G401.6 (cell line): ENCODE results near the gene WSCD1.

ENCODE experiments used
- FAIRE-seq: peaks from 2 replicates; lab custom pipeline; 2012; peaks lifted over from hg19 to GRCh38; lab: Jason Lieb, UNC

Gene WSCD1

DNA sequence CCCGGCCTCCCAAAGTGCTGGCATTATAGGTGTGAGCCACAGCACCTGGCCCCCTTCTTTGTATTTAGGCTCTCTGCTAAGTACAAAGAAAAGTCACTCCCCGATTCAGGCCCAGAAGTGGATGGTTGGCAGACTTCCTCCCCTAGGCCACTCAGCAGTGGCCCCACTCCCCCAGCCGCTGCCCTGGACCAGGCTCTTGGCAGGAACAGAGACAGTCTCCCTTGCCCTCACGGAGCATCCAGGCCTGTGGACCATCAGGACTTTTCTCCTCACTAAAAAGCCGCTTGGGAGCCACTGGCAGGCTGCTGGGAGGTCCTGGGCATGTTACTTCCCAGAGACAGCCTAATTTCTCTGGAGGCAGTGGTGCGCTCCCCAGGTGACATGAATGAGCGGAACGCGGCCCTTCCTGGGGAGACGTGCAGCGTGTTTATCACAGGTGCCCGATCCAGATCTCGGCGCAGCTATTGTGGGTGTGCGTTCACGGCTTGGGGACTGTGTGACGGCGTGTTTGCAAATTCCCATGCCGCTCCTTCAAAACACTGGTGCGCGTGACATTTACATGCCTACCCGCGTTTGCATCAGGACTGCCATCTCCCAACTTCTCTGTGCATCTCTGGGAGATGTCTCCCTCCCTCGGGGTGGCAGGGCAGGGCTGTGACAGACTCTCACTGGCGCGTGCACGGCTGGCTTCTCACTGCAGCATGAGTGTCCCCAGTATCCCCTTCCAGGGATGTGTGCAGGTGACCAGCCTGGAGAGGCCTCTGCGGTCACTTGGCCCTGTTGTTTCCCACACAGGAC is 16.6 kb downstream of the WSCD1 start:
- no peak for FAIRE-seq

DNA sequence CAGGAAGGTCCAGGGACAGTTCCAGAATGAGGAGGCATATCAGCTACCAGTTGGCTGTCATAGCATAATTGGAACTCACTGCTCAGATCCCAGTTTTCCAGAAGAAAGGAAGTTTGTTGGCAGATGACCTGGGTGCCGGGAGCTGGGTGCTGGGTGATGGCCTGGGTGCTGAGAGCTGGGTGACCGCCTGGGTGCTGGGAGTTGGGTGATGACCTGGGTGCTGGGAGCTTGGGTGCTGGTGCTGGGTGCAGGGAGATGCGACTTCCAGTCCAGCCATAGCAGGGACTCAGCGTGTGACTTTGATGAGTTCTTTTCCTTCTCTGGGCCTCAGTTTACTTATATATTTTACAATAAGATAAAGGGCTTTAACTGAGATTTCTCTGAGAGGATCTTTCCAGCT is 18.0 kb downstream of the WSCD1 start:
- no peak for FAIRE-seq

- no peak for FAIRE-seq
These were observed 20.1 kb downstream of the WSCD1 start for GRCh38 chr17:6090253-6090652.

DNA sequence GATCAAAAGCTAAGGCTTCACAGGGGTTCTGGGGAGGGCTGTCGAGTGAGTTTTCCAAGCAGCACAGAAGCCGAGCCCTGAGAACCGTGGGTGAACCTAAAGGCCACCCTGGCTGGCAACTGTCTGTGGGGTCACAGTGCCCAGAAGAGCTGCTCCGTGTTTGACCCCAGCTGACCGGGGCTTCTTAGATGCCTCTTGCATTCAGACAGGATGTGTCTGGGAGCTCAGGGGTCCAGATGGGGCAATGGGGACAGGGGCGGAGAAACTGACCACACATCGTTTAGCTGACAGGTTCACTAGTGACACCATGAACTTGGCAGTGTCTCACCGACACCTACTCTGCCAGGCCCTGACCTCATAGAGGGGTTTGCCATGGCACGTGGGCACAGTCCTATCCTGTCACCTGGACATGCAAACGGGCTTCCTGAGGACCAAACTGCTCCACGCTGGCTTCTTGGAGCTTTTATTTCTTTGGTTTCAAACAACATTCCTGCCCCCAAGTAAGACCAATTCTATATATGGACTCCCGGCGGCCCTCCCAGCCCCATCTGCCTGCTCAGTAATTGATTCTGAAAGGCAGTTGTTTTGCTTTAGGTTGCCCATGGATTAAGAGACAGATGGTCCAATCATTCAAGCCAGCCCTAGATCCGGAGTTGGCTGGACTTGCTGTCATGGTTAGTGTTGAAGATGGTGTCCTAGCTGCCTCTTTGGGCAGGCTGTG is 22.2 kb downstream of the WSCD1 start:
- FAIRE-seq: no peak

- FAIRE-seq: no peak
These were observed 22.8 kb downstream of the WSCD1 start for GRCh38 chr17:6092903-6093468.

DNA sequence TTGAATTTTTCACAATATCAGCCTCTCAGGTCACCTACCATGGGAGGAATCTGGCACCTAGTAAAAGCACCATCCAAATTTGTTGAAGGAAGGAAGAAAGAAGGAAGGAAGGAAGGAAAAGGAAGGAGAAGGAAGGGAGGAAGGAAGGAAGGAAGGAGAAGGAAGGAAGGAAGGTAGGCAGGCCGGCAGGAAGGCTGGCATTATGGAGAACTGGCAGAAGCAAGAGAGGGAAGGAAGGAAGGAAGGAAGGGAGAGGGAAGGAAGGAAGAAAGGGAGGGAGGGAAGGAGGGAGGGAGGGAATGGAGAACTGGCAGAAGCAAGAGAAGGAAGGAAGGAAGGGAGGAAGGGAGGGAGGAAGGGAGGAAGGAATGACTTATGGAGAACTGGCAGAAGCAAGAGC is 24.3 kb downstream of the WSCD1 start:
- FAIRE-seq: no peak

GRCh38 chr17:6094926-6095325 is 24.7 kb downstream of the WSCD1 start:
- FAIRE-seq: no peak

GRCh38 chr17:6095501-6095900 is 25.3 kb downstream of the WSCD1 start:
- no peak for FAIRE-seq

DNA sequence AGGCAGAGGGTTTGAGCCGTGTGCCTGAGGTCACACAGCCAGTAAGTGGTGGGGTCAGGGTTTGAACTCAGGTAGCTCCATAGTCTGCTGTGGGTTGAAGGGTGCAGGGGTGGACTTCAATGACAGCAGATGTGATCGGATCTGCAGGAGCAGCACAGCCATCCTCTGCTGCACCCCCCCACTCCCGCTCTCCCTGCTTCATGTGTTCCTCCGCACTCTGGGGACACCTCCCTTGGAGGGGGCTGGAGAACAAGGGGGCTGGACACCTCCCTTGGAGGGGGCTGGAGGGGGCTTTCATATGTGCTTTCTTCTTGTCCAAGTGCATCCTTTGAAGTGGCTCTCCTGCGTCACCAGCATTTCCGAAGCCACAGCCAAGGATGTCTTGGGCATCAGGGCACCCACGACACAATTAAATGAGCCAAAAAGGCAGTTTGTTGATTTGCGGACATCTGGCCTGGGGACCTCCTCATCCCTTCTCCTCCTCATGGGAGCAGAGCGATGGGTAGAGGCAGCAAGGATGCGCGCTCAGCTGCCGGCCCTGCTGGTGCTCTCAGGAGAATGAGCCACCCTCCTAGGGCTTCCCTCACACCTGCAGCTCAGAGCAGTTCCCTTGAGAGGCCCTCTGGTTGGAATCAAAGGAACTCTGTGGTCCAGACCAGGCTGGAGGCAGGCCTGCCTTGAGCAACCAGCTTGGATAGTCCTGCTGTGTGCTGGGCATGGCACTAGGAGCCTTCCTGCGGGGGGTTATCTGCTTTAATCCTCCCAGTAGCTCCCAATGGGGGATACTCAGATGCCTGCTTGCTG is 26.2 kb downstream of the WSCD1 start:
- FAIRE-seq: no peak

DNA sequence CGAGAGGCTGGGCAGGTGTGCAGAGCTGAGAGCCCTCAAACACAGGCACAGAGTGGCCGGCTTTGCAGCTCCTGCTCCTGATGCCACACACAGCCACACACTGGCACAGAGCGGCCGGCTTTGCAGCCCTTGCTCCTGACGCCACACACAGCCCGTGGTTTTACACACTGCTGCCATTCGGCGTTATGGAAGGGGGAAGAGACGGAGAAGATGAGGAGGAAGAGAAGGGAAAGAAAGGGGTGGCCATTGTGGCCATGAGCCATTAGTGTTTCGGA is 26.8 kb downstream of the WSCD1 start:
- FAIRE-seq: no peak

- FAIRE-seq: no peak
These were observed 28.1 kb downstream of the WSCD1 start for GRCh38 chr17:6098050-6098822.

- no peak for FAIRE-seq
These were observed 28.6 kb downstream of the WSCD1 start for GRCh38 chr17:6098823-6099180.

GRCh38 chr17:6099492-6099891 is 29.3 kb downstream of the WSCD1 start:
- no peak for FAIRE-seq

DNA sequence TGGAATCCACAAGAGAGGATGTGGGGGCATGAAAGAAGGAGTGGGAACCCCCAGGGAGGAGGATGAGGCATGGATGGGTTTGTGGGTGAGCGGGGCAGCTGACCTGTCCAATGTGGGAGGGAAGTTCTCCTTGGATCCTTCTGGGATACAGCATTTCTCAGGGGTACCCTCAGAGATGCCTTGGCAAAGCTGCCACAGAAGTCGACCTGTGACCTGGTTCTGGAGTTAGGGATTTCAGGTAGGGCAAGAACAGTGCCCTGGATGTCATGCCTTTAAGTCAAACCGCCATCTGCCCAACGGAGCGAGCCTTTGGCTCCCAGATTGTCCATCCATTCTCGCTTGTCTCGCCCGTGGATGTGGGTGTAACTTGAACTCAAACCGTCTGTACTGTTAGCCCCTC is 30.0 kb downstream of the WSCD1 start:
- no peak for FAIRE-seq

GRCh38 chr17:6100891-6101500 is 30.8 kb downstream of the WSCD1 start:
- FAIRE-seq: no peak

- FAIRE-seq: no peak
These were observed 31.5 kb downstream of the WSCD1 start for GRCh38 chr17:6101706-6102105.

DNA sequence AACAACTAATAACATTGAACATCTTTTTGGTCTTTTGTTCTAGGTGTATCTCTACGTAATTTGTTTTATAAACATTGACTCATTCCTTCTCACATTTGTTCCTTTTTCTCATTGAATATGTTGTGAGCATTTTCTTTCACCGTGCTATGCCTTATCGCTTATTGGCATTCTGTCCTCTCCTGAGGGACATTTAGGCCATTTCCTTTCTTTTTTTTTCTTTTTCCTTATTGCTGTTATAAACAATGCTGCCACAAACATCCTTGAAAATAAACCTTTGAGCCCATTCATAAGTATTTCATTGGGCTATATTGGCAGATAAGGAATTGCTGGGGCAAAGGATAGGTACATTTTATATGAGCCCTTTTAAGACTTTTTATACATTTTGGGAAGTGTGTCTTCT is 32.4 kb downstream of the WSCD1 start:
- FAIRE-seq: no peak

GRCh38 chr17:6104956-6105648 is 34.9 kb downstream of the WSCD1 start:
- no peak for FAIRE-seq

- FAIRE-seq: no peak
These were observed 35.4 kb downstream of the WSCD1 start for GRCh38 chr17:6105649-6106007.

- FAIRE-seq: no peak
These were observed 36.0 kb downstream of the WSCD1 start for GRCh38 chr17:6106212-6106611.

GRCh38 chr17:6107791-6108190 is 37.6 kb downstream of the WSCD1 start:
- no peak for FAIRE-seq
